ENCODE results near the gene HABP4. TPM values are rescaled to one million over a fixed set of nuclear protein-coding genes. Genes with fewer than 3 reads are reported as not detected.
A peak's percentile ranks its signal among the peaks of the same experiment; 100 is the strongest.

Gene HABP4
- total and polyA plus RNA-seq, 9 of the 15 experiments (the other 6 are each of a cell fraction or from before 2014, with no cell fraction given): 0.38 to 2.4 (median 1.9) TPM

DNA sequence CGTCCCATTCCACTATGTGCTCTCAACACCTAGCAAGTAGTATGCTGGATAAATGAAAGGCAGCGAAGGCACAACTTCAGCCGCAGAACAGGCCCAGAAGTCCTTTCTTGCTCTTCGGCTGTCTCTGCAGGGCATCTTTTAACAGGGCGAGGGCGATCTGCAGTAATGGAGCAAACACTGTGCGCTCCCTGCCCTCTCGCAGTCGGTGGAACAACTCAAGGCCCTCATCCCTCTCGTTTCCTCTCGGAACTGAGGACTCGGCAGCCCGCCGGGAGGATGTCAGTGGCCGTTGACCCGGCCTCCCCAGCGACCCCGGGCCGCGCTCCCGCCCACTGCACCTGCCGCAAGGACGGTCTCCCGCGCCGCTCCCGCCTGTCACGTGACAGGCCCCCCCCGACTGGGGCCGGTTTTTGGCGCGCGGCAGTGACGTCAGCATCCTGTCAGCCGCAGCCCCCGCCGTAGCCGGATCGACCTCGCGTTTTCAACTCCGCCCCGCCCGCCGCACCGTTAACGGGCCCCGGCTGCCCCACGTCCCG is 32.9 kb upstream of the HABP4 start (continued):
- TF ChIP-seq ESRRA (IDR thresholded peaks at IDR 0.05; ENCODE audit: borderline replicate concordance, low read depth): no peak; the same call in 1 of the 2 replicates
- peak; percentile 57 for TF ChIP-seq HMGN3 (IDR thresholded peaks at IDR 0.05; ENCODE audit: borderline replicate concordance, extremely low read depth, insufficient read length, low read depth, low read length)
- TF ChIP-seq HCFC1 (IDR thresholded peaks at IDR 0.05; ENCODE audit: low read depth, low read length): peak; percentile 66
- TF ChIP-seq BRD4 (IDR thresholded peaks at IDR 0.05): no peak
- peak; percentile 97 for TF ChIP-seq RAD51 (IDR thresholded peaks at IDR 0.05; ENCODE audit: borderline replicate concordance, low read depth)
- no peak for TF ChIP-seq ARNT (IDR thresholded peaks at IDR 0.05)
- TF ChIP-seq, protein P1, sequence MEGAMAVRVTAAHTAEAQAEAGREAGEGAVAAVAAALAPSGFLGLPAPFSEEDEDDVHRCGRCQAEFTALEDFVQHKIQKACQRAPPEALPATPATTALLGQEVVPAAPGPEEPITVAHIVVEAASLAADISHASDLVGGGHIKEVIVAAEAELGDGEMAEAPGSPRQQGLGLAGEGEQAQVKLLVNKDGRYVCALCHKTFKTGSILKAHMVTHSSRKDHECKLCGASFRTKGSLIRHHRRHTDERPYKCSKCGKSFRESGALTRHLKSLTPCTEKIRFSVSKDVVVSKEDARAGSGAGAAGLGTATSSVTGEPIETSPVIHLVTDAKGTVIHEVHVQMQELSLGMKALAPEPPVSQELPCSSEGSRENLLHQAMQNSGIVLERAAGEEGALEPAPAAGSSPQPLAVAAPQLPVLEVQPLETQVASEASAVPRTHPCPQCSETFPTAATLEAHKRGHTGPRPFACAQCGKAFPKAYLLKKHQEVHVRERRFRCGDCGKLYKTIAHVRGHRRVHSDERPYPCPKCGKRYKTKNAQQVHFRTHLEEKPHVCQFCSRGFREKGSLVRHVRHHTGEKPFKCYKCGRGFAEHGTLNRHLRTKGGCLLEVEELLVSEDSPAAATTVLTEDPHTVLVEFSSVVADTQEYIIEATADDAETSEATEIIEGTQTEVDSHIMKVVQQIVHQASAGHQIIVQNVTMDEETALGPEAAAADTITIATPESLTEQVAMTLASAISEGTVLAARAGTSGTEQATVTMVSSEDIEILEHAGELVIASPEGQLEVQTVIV (CRISPR knock-in tag; IDR thresholded peaks at IDR 0.05; ENCODE audit: borderline replicate concordance): no peak
- TF ChIP-seq ZNF12 (CRISPR knock-in tag; IDR thresholded peaks at IDR 0.05): no peak
- TF ChIP-seq MEF2A (IDR thresholded peaks at IDR 0.05; ENCODE audit: control insufficient read depth, low read depth, low read length): no peak
- TF ChIP-seq KLF16 (IDR thresholded peaks at IDR 0.05): peak; percentile 5; the same call in 1 of the 2 replicates
- peak; percentile 30; the same call in 1 of the 2 replicates for TF ChIP-seq POLR2AphosphoS5 (IDR thresholded peaks at IDR 0.05; ENCODE audit: control insufficient read depth, insufficient read depth, low read depth, low read length)
- TF ChIP-seq SMARCE1 (IDR thresholded peaks at IDR 0.05): no peak
- TF ChIP-seq, protein P2, sequence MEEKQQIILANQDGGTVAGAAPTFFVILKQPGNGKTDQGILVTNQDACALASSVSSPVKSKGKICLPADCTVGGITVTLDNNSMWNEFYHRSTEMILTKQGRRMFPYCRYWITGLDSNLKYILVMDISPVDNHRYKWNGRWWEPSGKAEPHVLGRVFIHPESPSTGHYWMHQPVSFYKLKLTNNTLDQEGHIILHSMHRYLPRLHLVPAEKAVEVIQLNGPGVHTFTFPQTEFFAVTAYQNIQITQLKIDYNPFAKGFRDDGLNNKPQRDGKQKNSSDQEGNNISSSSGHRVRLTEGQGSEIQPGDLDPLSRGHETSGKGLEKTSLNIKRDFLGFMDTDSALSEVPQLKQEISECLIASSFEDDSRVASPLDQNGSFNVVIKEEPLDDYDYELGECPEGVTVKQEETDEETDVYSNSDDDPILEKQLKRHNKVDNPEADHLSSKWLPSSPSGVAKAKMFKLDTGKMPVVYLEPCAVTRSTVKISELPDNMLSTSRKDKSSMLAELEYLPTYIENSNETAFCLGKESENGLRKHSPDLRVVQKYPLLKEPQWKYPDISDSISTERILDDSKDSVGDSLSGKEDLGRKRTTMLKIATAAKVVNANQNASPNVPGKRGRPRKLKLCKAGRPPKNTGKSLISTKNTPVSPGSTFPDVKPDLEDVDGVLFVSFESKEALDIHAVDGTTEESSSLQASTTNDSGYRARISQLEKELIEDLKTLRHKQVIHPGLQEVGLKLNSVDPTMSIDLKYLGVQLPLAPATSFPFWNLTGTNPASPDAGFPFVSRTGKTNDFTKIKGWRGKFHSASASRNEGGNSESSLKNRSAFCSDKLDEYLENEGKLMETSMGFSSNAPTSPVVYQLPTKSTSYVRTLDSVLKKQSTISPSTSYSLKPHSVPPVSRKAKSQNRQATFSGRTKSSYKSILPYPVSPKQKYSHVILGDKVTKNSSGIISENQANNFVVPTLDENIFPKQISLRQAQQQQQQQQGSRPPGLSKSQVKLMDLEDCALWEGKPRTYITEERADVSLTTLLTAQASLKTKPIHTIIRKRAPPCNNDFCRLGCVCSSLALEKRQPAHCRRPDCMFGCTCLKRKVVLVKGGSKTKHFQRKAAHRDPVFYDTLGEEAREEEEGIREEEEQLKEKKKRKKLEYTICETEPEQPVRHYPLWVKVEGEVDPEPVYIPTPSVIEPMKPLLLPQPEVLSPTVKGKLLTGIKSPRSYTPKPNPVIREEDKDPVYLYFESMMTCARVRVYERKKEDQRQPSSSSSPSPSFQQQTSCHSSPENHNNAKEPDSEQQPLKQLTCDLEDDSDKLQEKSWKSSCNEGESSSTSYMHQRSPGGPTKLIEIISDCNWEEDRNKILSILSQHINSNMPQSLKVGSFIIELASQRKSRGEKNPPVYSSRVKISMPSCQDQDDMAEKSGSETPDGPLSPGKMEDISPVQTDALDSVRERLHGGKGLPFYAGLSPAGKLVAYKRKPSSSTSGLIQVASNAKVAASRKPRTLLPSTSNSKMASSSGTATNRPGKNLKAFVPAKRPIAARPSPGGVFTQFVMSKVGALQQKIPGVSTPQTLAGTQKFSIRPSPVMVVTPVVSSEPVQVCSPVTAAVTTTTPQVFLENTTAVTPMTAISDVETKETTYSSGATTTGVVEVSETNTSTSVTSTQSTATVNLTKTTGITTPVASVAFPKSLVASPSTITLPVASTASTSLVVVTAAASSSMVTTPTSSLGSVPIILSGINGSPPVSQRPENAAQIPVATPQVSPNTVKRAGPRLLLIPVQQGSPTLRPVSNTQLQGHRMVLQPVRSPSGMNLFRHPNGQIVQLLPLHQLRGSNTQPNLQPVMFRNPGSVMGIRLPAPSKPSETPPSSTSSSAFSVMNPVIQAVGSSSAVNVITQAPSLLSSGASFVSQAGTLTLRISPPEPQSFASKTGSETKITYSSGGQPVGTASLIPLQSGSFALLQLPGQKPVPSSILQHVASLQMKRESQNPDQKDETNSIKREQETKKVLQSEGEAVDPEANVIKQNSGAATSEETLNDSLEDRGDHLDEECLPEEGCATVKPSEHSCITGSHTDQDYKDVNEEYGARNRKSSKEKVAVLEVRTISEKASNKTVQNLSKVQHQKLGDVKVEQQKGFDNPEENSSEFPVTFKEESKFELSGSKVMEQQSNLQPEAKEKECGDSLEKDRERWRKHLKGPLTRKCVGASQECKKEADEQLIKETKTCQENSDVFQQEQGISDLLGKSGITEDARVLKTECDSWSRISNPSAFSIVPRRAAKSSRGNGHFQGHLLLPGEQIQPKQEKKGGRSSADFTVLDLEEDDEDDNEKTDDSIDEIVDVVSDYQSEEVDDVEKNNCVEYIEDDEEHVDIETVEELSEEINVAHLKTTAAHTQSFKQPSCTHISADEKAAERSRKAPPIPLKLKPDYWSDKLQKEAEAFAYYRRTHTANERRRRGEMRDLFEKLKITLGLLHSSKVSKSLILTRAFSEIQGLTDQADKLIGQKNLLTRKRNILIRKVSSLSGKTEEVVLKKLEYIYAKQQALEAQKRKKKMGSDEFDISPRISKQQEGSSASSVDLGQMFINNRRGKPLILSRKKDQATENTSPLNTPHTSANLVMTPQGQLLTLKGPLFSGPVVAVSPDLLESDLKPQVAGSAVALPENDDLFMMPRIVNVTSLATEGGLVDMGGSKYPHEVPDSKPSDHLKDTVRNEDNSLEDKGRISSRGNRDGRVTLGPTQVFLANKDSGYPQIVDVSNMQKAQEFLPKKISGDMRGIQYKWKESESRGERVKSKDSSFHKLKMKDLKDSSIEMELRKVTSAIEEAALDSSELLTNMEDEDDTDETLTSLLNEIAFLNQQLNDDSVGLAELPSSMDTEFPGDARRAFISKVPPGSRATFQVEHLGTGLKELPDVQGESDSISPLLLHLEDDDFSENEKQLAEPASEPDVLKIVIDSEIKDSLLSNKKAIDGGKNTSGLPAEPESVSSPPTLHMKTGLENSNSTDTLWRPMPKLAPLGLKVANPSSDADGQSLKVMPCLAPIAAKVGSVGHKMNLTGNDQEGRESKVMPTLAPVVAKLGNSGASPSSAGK (IDR thresholded peaks at IDR 0.05): 0 out of 2 replicates have a peak, but pooled peaks have one; percentile 56
- TF ChIP-seq TBP (optimal IDR thresholded peaks at IDR 0.05; ENCODE audit: low read depth, low read length): peak; percentile 66
- peak in 1 of 2 experiments; percentile 80; a peak in 1 of 4 replicates for TF ChIP-seq KDM4B (IDR thresholded peaks at IDR 0.05; ENCODE audit: borderline replicate concordance in 2 of 2, low read depth in 1 of 2)
